Activated CD4-positive, alpha-beta T cell treated with anti-CD3 and anti-CD28 coated beads, Interleukin-2, amount 10 ng/mL, durations not matched to agents 24 days and 14 days (primary cell): Measurements from ENCODE around the gene NFKBIB. TPM values are rescaled to one million over a fixed set of nuclear protein-coding genes. Genes with fewer than 3 reads are reported as not detected.
A peak's percentile ranks its signal among the peaks of the same experiment; 100 is the strongest.

ENCODE experiments used
- DNase-seq: peaks from one replicate; pipeline ENCODE4 v3.0.0; 2022
- H3K27ac Mint-ChIP-seq: one replicate; pipeline ENCODE4 v1.8.0; 2022; ENCODE audit warnings: mild to moderate bottlenecking, mixed read lengths
- H3K27me3 Mint-ChIP-seq: one replicate; pipeline ENCODE4 v1.8.0; 2022; ENCODE audit warnings: mixed read lengths
- H3K36me3 Mint-ChIP-seq: one replicate; pipeline ENCODE4 v1.8.0; 2022; ENCODE audit warnings: low read depth, mild to moderate bottlenecking, mixed read lengths
- H3K4me1 Mint-ChIP-seq: one replicate; pipeline ENCODE4 v1.8.0; 2021; ENCODE audit warnings: mixed read lengths
- H3K4me3 Mint-ChIP-seq: one replicate; pipeline ENCODE4 v1.8.0; 2022; ENCODE audit warnings: mild to moderate bottlenecking, moderate library complexity, mixed read lengths
- H3K9me3 Mint-ChIP-seq: one replicate; pipeline ENCODE4 v1.8.0; 2021; ENCODE audit warnings: mixed read lengths
- intact Hi-C: fragments of 100-400 bp; cut with micrococcal nuclease; formaldehyde crosslinking; loops from one replicate; pipeline ENCODE4 v1.15.1; 2023
- total RNA-seq: library from RNA; stranded (reverse); gene quantifications from 2 replicates; pipeline ENCODE4 v1.2.3, GENCODE V29; 2022

The NFKBIB gene
- total RNA-seq, 1 donor from 2014 or later = 89.7 TPM

DNA sequence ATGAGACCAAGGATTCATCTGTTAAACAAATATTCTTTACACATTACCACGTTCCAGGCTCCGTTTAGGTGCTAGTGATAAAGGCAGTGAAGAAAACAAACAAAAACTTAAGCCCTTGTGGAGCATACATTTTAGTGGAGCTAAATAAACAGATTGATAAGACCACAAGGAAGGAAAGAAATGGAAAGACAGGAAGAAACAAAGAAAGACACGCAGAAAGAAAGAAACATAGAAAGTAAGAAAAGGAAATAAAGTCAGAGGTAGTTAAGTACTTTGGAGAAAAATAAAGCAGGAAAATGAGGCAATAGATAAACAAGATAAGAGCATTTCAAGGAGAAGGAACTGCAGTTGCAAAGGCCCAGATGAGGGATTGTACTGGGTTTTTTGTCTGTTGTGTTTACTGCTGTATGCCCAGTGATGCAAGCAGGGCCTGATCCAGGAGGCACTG is 998 bp downstream of the NFKBIB start:
- intact Hi-C loops = no loop called here
- Mint-ChIP-seq H3K9me3 (no peaks in the 10 kb centered on the region), H3K4me3 (peak overlapping the region; percentile 93), H3K4me1 (peaks cover 35% of the 10 kb centered on the region), H3K27me3 (no peaks in the 10 kb centered on the region), H3K27ac (peak overlapping the region; percentile 86), H3K36me3 (peaks cover 30% of the 10 kb centered on the region)
- no peak for DNase-seq

DNA sequence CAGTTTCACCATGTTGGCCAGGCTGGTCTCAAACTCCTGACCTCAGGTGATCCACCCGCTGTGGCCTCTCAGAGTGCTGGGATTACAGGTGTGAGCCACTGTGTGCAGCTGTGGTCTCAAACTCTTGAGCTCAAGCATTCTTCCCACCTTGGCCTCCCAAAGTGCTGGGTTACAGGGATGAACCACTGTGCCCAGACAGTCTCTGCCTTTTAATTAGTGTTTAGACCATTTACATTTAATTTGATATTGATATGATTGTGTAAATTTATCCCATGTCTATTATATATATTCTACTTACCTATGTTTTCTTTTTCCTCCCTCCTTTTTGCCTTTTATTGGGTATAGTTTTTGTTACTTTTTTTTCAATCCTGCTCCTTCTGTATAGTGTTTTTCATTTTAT is 1.9 kb downstream of the NFKBIB start:
- Mint-ChIP-seq H3K9me3 (no peaks in the 10 kb centered on the region), H3K36me3 (peaks cover 33% of the 10 kb centered on the region), H3K27ac (no peak overlapping the region), H3K4me1 (peaks cover 35% of the 10 kb centered on the region), H3K27me3 (no peaks in the 10 kb centered on the region), H3K4me3 (peak overlapping the region; percentile 66)
- intact Hi-C loops = no loop called here
- no peak for DNase-seq

- H3K9me3 Mint-ChIP-seq = no peaks in the 10 kb centered on the region
- no peaks in the 10 kb centered on the region for H3K27me3 Mint-ChIP-seq
- H3K4me1 Mint-ChIP-seq = peaks cover 17% of the 10 kb centered on the region
- no peak overlapping the region for H3K4me3 Mint-ChIP-seq
- intact Hi-C loops = no loop called here
- DNase-seq = no peak
- H3K36me3 Mint-ChIP-seq = peaks cover 56% of the 10 kb centered on the region
- H3K27ac Mint-ChIP-seq = no peak overlapping the region
Observed at GRCh38 chr19:38904581-38905539, 5.1 kb downstream of the NFKBIB start.

- Mint-ChIP-seq H3K27ac (no peak overlapping the region), H3K4me1 (peaks cover 15% of the 10 kb centered on the region), H3K4me3 (no peak overlapping the region), H3K36me3 (peaks cover 59% of the 10 kb centered on the region), H3K27me3 (no peaks in the 10 kb centered on the region), H3K9me3 (no peaks in the 10 kb centered on the region)
- intact Hi-C loops = no loop called here
- DNase-seq = no peak
Observed at GRCh38 chr19:38905620-38906019, 5.9 kb downstream of the NFKBIB start.

DNA sequence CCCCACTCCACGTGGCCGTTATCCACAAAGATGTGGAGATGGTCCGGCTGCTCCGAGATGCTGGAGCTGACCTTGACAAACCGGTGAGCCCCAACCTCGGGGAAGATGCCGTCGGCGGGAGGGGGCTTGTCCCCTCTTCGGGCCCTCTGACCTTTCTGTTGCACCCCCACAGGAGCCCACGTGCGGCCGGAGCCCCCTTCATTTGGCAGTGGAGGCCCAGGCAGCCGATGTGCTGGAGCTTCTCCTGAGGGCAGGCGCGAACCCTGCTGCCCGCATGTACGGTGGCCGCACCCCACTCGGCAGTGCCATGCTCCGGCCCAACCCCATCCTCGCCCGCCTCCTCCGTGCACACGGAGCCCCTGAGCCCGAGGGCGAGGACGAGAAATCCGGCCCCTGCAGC is 7.5 kb downstream of the NFKBIB start:
- intact Hi-C loops = no loop called here
- Mint-ChIP-seq H3K27me3 (no peaks in the 10 kb centered on the region), H3K4me3 (no peak overlapping the region), H3K27ac (no peak overlapping the region), H3K9me3 (no peaks in the 10 kb centered on the region), H3K36me3 (peaks cover 54% of the 10 kb centered on the region), H3K4me1 (peaks cover 6% of the 10 kb centered on the region)
- no peak for DNase-seq

- no peak for DNase-seq
- H3K4me1 Mint-ChIP-seq = peaks cover 7% of the 10 kb centered on the region
- H3K9me3 Mint-ChIP-seq = no peaks in the 10 kb centered on the region
- H3K36me3 Mint-ChIP-seq = peaks cover 53% of the 10 kb centered on the region
- no peak overlapping the region for H3K27ac Mint-ChIP-seq
- no peaks in the 10 kb centered on the region for H3K27me3 Mint-ChIP-seq
- H3K4me3 Mint-ChIP-seq = no peak overlapping the region
- intact Hi-C loops = no loop called here
Observed at GRCh38 chr19:38907670-38908069, 7.9 kb downstream of the NFKBIB start.

DNA sequence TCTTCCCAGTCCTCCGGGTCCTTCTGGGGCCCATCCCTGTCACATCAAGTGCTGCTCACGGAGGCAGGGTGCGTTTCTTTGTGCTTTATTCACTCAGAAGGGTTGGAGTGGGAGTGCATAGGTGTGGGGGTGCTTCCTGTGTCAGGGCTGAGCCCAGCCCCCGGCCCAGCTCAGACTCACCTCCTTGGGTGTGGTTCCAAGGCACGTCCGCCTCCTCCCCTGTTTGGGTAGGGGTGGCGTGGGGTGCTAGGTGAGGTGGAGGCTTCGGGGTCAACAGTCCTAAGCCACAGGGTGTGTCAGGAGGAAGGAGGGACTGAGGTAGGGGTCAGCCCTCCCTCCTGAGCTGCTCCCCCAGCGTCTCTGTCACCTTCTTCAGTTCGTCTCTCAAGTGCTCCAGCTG is 9.1 kb downstream of the NFKBIB start:
- Mint-ChIP-seq H3K27me3 (no peaks in the 10 kb centered on the region), H3K36me3 (peaks cover 48% of the 10 kb centered on the region), H3K4me1 (peaks cover 13% of the 10 kb centered on the region), H3K27ac (no peak overlapping the region), H3K9me3 (no peaks in the 10 kb centered on the region), H3K4me3 (no peak overlapping the region)
- intact Hi-C loops = no loop called here
- no peak for DNase-seq

GRCh38 chr19:38910488-38910887 is 10.7 kb downstream of the NFKBIB start:
- Mint-ChIP-seq H3K4me1 (peaks cover 10% of the 10 kb centered on the region), H3K27ac (no peak overlapping the region), H3K36me3 (peaks cover 33% of the 10 kb centered on the region), H3K27me3 (no peaks in the 10 kb centered on the region), H3K4me3 (no peak overlapping the region), H3K9me3 (no peaks in the 10 kb centered on the region)
- no peak for DNase-seq
- intact Hi-C loops = no loop called here

DNA sequence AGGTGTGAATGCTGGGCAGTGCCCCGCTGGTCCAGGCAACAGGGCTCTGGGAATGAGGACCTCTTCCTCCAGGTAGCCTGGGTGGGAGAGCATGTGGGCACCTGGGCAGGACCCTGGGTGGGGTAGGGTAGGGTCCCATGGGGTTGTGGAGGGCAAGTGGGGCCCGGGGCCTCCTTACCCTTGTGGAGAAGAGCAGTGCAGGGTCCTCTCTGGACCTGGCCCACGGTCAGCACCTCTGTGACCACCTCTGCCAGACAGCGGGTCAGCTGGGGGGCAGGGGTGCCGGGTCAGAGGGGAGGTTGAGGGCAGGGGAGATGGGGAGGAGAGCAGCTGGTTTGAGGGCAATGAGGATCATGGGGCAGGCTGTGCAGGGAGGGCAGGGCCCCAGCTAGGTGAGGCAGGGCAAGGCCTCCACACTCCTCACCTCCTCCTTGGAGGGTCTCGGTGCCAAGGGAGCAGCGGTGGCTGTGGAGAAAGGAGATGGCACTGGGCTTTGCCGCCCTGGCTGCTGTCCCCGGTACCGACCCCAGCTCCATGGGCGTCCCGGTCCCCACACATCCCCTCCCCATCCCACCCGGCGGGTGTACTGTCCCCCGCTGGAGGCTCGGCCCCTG is 11.7 kb downstream of the NFKBIB start:
- no peaks in the 10 kb centered on the region for H3K9me3 Mint-ChIP-seq
- peaks cover 10% of the 10 kb centered on the region for H3K4me1 Mint-ChIP-seq
- intact Hi-C loops = no loop called here

DNA sequence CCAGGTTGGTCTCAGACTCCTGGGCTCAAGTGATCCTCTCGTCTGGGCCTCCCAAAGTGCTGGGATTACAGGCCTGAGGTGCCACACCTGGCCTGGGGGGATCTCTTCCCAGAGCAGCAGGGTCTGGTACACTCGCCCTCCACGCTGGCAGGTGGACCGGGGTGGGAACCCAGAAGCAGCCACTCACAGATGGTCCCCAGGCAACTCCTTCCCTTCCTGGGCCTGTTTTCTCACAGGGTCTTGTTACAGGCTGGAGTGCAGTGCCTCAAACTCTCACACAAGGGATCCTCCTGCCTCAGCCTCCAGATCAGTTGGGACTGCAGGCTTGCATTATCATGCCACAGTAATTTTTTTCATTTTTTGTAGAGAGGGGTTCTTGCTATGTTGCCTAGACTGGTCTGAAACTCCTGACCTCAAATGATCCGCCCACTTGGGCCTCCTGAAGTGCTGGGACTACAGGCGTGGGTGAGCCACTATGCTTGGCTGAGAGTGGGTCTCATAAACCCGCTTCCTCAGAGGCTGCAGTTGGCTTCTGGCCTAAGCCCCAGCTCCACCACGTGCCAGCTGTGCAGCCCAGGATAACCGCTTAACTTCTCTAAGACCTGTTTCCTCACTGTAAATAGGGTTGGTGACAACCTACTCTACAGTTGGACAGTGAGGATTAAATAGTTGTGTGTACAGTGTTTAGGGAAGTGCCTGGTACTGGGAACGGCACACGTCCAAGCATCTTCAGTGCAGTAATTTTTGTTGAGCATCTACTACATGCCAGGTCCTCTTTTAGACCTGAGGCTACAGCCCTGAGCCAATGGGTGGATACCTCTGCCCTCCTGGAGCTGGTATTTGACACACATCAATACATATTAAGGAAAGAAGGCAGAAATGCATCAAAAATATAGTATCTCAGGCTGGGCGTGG is 13.1 kb downstream of the NFKBIB start:
- peaks cover 17% of the 10 kb centered on the region for H3K36me3 Mint-ChIP-seq
- H3K9me3 Mint-ChIP-seq = no peaks in the 10 kb centered on the region
- peak overlapping the region; percentile 60 for H3K27ac Mint-ChIP-seq
- H3K27me3 Mint-ChIP-seq = no peaks in the 10 kb centered on the region
- intact Hi-C loops = no loop called here
- peaks cover 10% of the 10 kb centered on the region for H3K4me1 Mint-ChIP-seq
- DNase-seq = no peak
- H3K4me3 Mint-ChIP-seq = no peak overlapping the region

More for the DNA sequence above, 11.7 kb downstream of the NFKBIB start:
- H3K27me3 Mint-ChIP-seq = no peaks in the 10 kb centered on the region
- no peak overlapping the region for H3K27ac Mint-ChIP-seq
- peaks cover 30% of the 10 kb centered on the region for H3K36me3 Mint-ChIP-seq
- no peak overlapping the region for H3K4me3 Mint-ChIP-seq
- no peak for DNase-seq

DNA sequence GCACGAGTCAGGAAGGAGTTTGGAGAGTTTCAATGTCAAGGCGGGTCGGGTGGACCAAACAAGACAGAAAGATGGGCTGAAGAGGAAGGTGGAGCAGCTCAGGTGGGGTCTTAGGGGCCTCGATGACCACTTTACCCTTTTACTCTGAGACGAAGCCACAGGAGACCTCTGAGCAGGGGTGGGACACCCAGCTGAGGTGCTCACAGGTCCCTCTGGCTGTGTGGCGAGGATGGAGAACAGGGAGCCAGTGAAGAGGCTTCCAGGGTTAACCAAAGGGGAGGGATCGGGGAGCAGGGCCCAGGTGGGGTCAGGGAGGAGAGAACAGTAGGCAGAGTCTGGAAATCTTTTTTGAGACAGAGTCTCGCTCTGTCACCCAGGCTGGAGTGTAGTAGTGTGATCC is 14.2 kb downstream of the NFKBIB start:
- no peak for DNase-seq
- Mint-ChIP-seq H3K9me3 (no peaks in the 10 kb centered on the region), H3K27me3 (no peaks in the 10 kb centered on the region), H3K4me1 (peaks cover 7% of the 10 kb centered on the region), H3K4me3 (no peak overlapping the region), H3K36me3 (peaks cover 9% of the 10 kb centered on the region), H3K27ac (no peak overlapping the region)
- intact Hi-C loops = no loop called here

DNA sequence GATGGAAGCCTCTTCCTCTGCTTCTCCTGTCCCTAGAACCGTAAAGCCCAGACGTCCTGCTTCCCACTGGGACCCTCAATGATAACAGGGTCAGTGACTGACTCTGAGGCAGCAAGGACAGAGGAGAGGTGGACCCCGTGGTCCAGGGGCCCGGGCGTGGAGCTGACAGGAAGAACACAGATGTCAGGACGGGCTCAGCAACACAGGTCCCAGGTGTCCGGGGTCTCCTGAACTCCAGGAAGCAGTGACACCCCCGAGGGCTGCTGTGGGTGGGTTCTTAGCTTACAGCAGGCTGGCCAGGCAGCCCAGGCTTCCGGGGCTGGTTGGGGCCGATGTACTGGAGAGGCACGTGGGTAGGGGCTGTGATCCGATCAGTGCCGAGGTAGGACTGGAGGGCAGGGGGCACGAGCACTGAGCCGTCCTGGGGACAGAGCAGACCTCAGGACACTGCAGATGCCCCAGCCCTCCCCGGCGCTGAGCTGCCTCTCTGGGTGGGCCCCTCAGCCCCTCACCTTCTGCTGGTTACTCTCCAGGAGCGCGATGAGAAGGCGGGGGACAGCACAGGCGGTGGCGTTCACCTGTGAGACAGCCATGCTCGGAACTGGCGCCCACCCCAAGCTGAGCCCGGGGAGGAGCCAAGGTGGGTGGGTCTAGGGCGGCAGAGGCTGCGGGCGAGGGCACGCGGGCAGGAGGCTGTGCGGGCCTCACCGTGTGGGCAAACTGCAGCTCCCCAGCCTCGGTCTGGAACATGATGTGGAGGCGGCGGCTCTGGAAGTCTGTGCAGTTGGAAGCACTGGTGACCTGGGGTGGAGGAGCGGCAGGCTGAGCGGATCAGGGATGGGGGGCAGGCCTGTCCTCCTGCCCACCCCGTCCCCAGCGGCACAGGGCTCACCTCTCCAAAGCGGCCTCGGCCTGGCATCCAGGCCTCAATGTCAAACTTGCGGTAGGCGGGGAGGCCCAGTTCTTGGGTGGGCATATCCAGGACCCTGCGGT is 15.9 kb downstream of the NFKBIB start:
- DNase-seq = no peak
- intact Hi-C loops = no loop called here
- Mint-ChIP-seq H3K27ac (no peak overlapping the region), H3K27me3 (no peaks in the 10 kb centered on the region), H3K4me3 (no peak overlapping the region), H3K36me3 (peaks cover 3% of the 10 kb centered on the region), H3K4me1 (peaks cover 7% of the 10 kb centered on the region), H3K9me3 (no peaks in the 10 kb centered on the region)

GRCh38 chr19:38917516-38917915 is 17.7 kb downstream of the NFKBIB start:
- Mint-ChIP-seq H3K9me3 (no peaks in the 10 kb centered on the region), H3K27me3 (no peaks in the 10 kb centered on the region), H3K4me1 (peaks cover 7% of the 10 kb centered on the region), H3K27ac (no peak overlapping the region), H3K36me3 (peaks cover 5% of the 10 kb centered on the region), H3K4me3 (no peak overlapping the region)
- no peak for DNase-seq
- intact Hi-C loops = no loop called here
